GM19467 (cell line): ENCODE measurements around the gene RFX7.
"Not testable (repeated sequence)": the region's sequence is repeated elsewhere in the genome, so short reads cannot be mapped to it uniquely, and the experiment has no call there.

ENCODE experiments used
- ATAC-seq: cut with Tn5 transposase; IDR thresholded peaks from one replicate; pipeline ENCODE4 v1.9.1; 2021; ENCODE audit warnings: mild to moderate bottlenecking, moderate library complexity; ENCODE audit not compliant: unreplicated experiment

Gene RFX7

GRCh38 chr15:56207711-56208110 is 36.0 kb downstream of the RFX7 start:
- no peak for ATAC-seq

- peak; percentile 65 for ATAC-seq
Observed at GRCh38 chr15:56207092-56207491, 36.6 kb downstream of the RFX7 start.

- no peak for ATAC-seq
Observed at GRCh38 chr15:56205061-56205876, 38.4 kb downstream of the RFX7 start.

- ATAC-seq, result not testable (repeated sequence)
Observed at GRCh38 chr15:56203312-56203922, 40.3 kb downstream of the RFX7 start.

GRCh38 chr15:56202701-56203100 is 41.0 kb downstream of the RFX7 start:
- ATAC-seq, result no peak

GRCh38 chr15:56199038-56199437 is 44.6 kb downstream of the RFX7 start:
- no peak for ATAC-seq

- no peak for ATAC-seq
Observed at GRCh38 chr15:56194035-56194434, 49.6 kb downstream of the RFX7 start.

- no peak for ATAC-seq
Observed at GRCh38 chr15:56192659-56193442, 50.8 kb downstream of the RFX7 start.

GRCh38 chr15:56187665-56188064 is 56.0 kb downstream of the RFX7 start:
- ATAC-seq, result no peak

- no peak for ATAC-seq
Observed at GRCh38 chr15:56185980-56186379, 57.7 kb downstream of the RFX7 start.

GRCh38 chr15:56184516-56184915 is 59.2 kb downstream of the RFX7 start:
- ATAC-seq, result no peak

GRCh38 chr15:56180851-56181250 is 62.8 kb downstream of the RFX7 start:
- ATAC-seq, result no peak

GRCh38 chr15:56176996-56177395 is 66.7 kb downstream of the RFX7 start:
- ATAC-seq, result no peak

GRCh38 chr15:56175788-56176187 is 67.9 kb downstream of the RFX7 start:
- ATAC-seq, result no peak

- no peak for ATAC-seq
Observed at GRCh38 chr15:56174649-56175048, 69.0 kb downstream of the RFX7 start.

- no peak for ATAC-seq
Observed at GRCh38 chr15:56168394-56168793, 75.3 kb downstream of the RFX7 start.

GRCh38 chr15:56165234-56165633 is 78.4 kb downstream of the RFX7 start:
- ATAC-seq, result no peak

GRCh38 chr15:56160966-56161365 is 82.7 kb downstream of the RFX7 start:
- no peak for ATAC-seq

GRCh38 chr15:56156877-56157276 is 86.8 kb downstream of the RFX7 start:
- no peak for ATAC-seq

GRCh38 chr15:56155278-56155677 is 88.4 kb downstream of the RFX7 start:
- not testable (repeated sequence) for ATAC-seq

- ATAC-seq, result not testable (repeated sequence)
Observed at GRCh38 chr15:56154768-56155167, 88.9 kb downstream of the RFX7 start.

GRCh38 chr15:56150204-56150603 is 93.5 kb downstream of the RFX7 start:
- no peak for ATAC-seq
